WERI-Rb-1 (cell line): ENCODE data around the gene TYSND1.

ENCODE experiments used
- DNase-seq: peaks from one replicate; pipeline ENCODE4 v3.0.0-alpha.2; 2020
- H3K27ac ChIP-seq: fragments of 250-450 bp; sonication (Bioruptor Pico); 2 replicates; pipeline ENCODE4 v1.5.1; 2020; ENCODE audit warnings: mild to moderate bottlenecking, moderate library complexity
- H3K27me3 ChIP-seq: fragments of 250-450 bp; sonication (Bioruptor Pico); 2 replicates; pipeline ENCODE4 v1.5.1; 2021; ENCODE audit warnings: mild to moderate bottlenecking, low read depth, moderate library complexity; ENCODE audit not compliant: insufficient read depth, severe bottlenecking
- H3K36me3 ChIP-seq: fragments of 250-450 bp; sonication (Bioruptor Pico); 2 replicates; pipeline ENCODE4 v1.5.1; 2020; ENCODE audit warnings: mild to moderate bottlenecking, moderate library complexity
- H3K4me3 ChIP-seq: 2 replicates; pipeline ENCODE4 v1.5.1; 2011; ENCODE audit warnings: low read depth, mild to moderate bottlenecking, control low read depth, low read length
- H3K9me3 ChIP-seq: fragments of 250-450 bp; sonication (Bioruptor Pico); 2 replicates; pipeline ENCODE4 v1.5.1; 2021; ENCODE audit warnings: mild to moderate bottlenecking, moderate library complexity; ENCODE audit not compliant: severe bottlenecking
- TF ChIP-seq, protein P1 (sequence below): IDR thresholded peaks from 2 replicates; pipeline ENCODE4 v1.5.1; 2011; ENCODE audit warnings: low read depth, mild to moderate bottlenecking, control low read depth, inconsistent platforms, low read length

The TYSND1 gene, protein sequence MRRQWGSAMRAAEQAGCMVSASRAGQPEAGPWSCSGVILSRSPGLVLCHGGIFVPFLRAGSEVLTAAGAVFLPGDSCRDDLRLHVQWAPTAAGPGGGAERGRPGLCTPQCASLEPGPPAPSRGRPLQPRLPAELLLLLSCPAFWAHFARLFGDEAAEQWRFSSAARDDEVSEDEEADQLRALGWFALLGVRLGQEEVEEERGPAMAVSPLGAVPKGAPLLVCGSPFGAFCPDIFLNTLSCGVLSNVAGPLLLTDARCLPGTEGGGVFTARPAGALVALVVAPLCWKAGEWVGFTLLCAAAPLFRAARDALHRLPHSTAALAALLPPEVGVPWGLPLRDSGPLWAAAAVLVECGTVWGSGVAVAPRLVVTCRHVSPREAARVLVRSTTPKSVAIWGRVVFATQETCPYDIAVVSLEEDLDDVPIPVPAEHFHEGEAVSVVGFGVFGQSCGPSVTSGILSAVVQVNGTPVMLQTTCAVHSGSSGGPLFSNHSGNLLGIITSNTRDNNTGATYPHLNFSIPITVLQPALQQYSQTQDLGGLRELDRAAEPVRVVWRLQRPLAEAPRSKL

DNA sequence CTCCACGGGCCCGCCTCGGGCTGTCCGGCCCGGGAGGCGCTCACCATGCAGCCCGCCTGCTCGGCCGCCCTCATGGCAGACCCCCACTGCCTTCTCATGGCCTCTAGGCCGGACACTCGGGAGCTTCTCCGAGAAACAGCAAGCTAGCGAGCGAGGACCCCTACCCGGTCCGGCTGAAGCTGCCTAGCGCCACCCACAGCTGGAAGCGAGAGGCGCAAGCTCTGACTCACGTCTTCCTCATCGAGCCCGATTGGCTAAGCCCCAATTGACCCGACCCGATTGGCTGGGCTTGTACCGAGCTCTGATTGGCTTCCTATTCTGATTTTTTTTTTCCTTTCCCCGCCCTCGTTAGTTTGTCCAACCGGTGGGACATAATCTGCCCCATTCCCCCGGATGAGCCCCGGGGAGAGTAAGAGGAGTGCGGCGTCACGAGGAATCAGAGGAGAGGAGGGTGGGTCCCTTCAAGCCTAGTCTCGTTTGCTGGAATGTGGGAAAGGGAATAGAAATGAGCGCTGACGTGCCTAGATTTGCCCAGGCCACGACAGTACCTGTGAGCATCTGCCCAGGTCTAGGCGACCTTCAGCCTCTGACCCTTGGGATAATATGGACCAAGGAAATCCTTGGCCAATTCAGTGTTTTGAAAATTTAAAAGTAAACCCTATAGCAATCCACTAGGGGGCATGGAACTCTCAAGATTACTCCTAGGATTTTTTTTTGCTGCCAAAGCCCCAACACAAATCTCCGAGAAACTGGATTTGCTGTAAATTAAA lies at the start of gene TYSND1:
TSS of gene TYSND1 (minus strand) at position 212 of the 770 bp plus-strand sequence. CDS start at position 98, 114 bp downstream.
- no peaks in the 10 kb centered on the region for H3K27me3 ChIP-seq
- peak within 1 kb of the TSS; percentile 77 for H3K27ac ChIP-seq
- no peaks in the 10 kb centered on the region for H3K9me3 ChIP-seq
- TF ChIP-seq, protein P1, sequence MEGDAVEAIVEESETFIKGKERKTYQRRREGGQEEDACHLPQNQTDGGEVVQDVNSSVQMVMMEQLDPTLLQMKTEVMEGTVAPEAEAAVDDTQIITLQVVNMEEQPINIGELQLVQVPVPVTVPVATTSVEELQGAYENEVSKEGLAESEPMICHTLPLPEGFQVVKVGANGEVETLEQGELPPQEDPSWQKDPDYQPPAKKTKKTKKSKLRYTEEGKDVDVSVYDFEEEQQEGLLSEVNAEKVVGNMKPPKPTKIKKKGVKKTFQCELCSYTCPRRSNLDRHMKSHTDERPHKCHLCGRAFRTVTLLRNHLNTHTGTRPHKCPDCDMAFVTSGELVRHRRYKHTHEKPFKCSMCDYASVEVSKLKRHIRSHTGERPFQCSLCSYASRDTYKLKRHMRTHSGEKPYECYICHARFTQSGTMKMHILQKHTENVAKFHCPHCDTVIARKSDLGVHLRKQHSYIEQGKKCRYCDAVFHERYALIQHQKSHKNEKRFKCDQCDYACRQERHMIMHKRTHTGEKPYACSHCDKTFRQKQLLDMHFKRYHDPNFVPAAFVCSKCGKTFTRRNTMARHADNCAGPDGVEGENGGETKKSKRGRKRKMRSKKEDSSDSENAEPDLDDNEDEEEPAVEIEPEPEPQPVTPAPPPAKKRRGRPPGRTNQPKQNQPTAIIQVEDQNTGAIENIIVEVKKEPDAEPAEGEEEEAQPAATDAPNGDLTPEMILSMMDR = peak; percentile 96
- peak; percentile 98 for DNase-seq
- peak within 1 kb of the TSS; percentile 74 for H3K4me3 ChIP-seq
- H3K36me3 ChIP-seq = peaks cover 10% of the 10 kb centered on the region

DNA sequence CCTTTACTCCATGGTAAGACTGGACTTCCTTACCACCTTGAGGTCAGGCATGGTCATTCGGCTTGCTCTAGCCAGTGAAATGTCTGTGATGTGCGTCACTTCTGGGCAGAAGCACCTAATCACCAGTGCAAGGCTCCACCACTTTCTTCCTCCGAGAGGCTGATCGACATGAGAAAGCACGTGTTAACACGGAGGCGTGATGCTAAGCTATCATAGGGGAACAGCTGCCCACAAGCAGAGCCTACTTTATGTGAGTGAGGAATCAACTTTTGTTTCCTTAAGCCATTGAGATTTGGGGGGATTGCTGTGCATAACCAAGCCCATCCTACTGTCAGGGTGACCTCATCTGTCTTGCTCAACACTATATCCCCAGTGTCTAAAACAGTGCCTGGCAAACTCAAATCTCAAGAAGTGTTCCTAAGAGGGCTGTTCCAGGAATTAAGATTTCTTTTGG lies 46.9 kb upstream of the TYSND1 start:
- TF ChIP-seq, protein P1 = no peak
- no peak overlapping the region for H3K27ac ChIP-seq

DNA sequence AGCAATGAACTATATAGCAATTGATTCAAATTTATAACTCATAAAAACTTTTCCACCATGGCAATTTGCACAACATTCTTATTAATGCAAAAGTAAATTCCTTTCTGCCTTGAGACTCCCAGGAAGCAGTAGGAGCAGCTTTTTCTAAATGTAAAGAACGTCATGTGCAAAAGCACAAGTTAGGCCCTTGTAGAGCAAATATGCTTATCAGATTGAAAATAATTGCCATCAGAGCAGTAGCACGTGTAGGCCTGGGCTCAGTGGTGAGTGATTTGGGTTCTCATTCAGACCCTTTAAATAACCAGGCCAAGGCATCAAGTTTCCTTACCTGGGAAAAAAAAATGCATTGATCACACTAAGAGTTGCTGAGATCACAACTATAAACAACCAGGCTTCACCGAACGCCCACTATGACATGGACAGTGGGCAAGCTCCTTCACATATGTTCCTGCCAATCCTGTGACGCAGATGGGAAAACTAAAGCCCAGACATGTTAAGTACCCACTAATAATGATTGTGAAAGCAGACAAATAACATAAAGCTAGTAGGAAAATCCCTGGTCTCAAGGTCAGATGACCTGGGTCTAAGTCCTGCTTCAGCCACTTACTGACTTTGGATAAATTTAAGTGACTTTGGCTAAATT lies 45.9 kb upstream of the TYSND1 start:
- TF ChIP-seq, protein P1 = no peak
- no peak overlapping the region for H3K4me3 ChIP-seq
- no peak overlapping the region for H3K27ac ChIP-seq
- no peaks in the 10 kb centered on the region for H3K9me3 ChIP-seq
- peaks cover 1% of the 10 kb centered on the region; the same call in 1 of the 2 replicates for H3K36me3 ChIP-seq
- no peaks in the 10 kb centered on the region for H3K27me3 ChIP-seq
- peak; percentile 29 for DNase-seq

More for the DNA sequence above, 46.9 kb upstream of the TYSND1 start:
- DNase-seq = no peak
- Histone ChIP-seq H3K4me3 (no peak overlapping the region), H3K36me3 (peaks cover 8% of the 10 kb centered on the region), H3K27me3 (no peaks in the 10 kb centered on the region), H3K9me3 (no peaks in the 10 kb centered on the region)

DNA sequence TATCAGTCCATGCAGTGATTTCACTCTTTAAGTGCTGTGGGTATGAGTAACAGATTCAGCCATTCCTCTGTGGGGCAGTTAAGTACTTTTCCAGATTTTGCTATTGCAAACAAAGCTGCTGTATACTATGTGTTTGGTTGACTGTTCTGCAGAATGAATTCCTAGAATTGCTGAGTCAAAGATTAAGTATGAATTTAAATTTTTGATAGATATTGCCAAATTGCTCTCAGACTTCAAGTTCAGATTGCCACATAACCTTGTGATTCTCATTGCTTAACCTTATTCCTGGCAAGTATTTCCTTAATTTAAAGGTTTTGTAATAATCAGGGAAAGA lies 45.4 kb upstream of the TYSND1 start:
- H3K27ac ChIP-seq = no peak overlapping the region
- no peaks in the 10 kb centered on the region for H3K9me3 ChIP-seq
- H3K4me3 ChIP-seq = no peak overlapping the region
- no peak for DNase-seq
- no peaks in the 10 kb centered on the region; the same call in 1 of the 2 replicates for H3K36me3 ChIP-seq
- no peaks in the 10 kb centered on the region for H3K27me3 ChIP-seq
- TF ChIP-seq, protein P1 = no peak

DNA sequence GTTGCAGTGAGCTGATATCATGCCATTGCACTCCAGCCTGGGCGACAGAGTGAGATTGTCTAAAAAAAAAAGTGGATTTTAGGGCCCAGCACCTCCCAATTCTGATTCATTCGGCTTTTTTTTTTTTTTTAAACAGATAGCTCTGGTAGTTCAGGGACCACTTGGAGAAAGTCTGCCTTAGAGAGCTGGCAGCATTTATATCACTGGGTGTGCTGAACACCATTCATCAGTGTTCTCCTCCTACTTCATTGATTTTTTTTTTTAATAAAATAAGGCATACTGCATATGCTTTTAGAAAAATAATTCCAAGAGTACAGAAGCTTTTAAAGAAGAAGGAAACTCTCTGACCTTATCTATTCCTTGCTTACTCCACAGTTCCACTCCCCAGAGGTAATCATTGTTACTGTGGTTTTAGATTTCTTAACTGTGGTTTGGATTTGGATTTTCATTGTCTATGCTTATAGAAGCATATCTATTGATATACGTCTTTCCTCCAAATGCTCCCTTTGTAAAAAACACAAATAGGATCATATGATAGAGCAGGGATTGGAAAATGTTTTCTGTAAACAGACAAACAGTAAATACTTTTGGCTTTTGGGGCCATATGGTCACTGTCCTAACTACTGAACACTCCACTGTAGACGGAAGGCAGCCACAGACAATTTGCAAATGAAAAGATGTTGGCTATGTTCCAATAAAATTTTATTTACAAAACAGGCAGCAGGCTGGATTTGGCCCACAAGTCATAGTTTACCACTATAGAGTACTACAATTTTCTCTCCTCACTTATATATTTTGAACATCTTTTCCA lies 44.9 kb upstream of the TYSND1 start:
- no peaks in the 10 kb centered on the region; the same call in 1 of the 2 replicates for H3K36me3 ChIP-seq
- no peak for DNase-seq
- no peak overlapping the region for H3K27ac ChIP-seq
- H3K9me3 ChIP-seq = no peaks in the 10 kb centered on the region
- H3K27me3 ChIP-seq = no peaks in the 10 kb centered on the region
- H3K4me3 ChIP-seq = no peak overlapping the region
- TF ChIP-seq, protein P1 = no peak
